ENCODE results near the gene SLC6A6. TPM values are rescaled to one million over a fixed set of nuclear protein-coding genes. Genes with fewer than 3 reads are reported as not detected.
A peak's percentile ranks its signal among the peaks of the same experiment; 100 is the strongest.

Gene SLC6A6
- total RNA-seq, 1 donor from 2014 or later = 35.4 TPM

GRCh38 chr3:14534516-14535191, 132.2 kb downstream of the SLC6A6 start:
- intact Hi-C loops (cut with micrococcal nuclease) = no loop called here
- peaks cover 75% of the 10 kb centered on the region for H3K4me1 ChIP-seq
- DNase-seq = no peak
- peak overlapping the region; percentile 19 for H3K4me3 ChIP-seq
- H3K9me3 ChIP-seq (replicated peaks) = peaks cover 7% of the 10 kb centered on the region
- H3K36me3 ChIP-seq = no peaks in the 10 kb centered on the region
- H3K27me3 ChIP-seq (ENCODE audit: low read depth) = no peaks in the 10 kb centered on the region
- peak overlapping the region; percentile 91 for H3K27ac ChIP-seq (replicated peaks)
- TF ChIP-seq, protein P1, sequence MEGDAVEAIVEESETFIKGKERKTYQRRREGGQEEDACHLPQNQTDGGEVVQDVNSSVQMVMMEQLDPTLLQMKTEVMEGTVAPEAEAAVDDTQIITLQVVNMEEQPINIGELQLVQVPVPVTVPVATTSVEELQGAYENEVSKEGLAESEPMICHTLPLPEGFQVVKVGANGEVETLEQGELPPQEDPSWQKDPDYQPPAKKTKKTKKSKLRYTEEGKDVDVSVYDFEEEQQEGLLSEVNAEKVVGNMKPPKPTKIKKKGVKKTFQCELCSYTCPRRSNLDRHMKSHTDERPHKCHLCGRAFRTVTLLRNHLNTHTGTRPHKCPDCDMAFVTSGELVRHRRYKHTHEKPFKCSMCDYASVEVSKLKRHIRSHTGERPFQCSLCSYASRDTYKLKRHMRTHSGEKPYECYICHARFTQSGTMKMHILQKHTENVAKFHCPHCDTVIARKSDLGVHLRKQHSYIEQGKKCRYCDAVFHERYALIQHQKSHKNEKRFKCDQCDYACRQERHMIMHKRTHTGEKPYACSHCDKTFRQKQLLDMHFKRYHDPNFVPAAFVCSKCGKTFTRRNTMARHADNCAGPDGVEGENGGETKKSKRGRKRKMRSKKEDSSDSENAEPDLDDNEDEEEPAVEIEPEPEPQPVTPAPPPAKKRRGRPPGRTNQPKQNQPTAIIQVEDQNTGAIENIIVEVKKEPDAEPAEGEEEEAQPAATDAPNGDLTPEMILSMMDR (IDR thresholded peaks at IDR 0.05; ENCODE audit: borderline replicate concordance) = no peak

GRCh38 chr3:14535616-14536015, 133.2 kb downstream of the SLC6A6 start:
- TF ChIP-seq, protein P1 (IDR thresholded peaks at IDR 0.05; ENCODE audit: borderline replicate concordance) = no peak
- peaks cover 82% of the 10 kb centered on the region for H3K4me1 ChIP-seq
- H3K4me3 ChIP-seq = peak overlapping the region; percentile 19
- peak overlapping the region; percentile 91 for H3K27ac ChIP-seq (replicated peaks)
- H3K9me3 ChIP-seq (replicated peaks) = no peaks in the 10 kb centered on the region
- H3K36me3 ChIP-seq = no peaks in the 10 kb centered on the region
- H3K27me3 ChIP-seq (ENCODE audit: low read depth) = no peaks in the 10 kb centered on the region
- no peak for DNase-seq
- intact Hi-C loops (cut with micrococcal nuclease) = no loop called here

- Histone ChIP-seq H3K36me3 (no peaks in the 10 kb centered on the region), H3K27ac (replicated peaks) (peak overlapping the region; percentile 91), H3K9me3 (replicated peaks) (no peaks in the 10 kb centered on the region), H3K27me3 (ENCODE audit: low read depth) (no peaks in the 10 kb centered on the region), H3K4me3 (peak overlapping the region; percentile 19), H3K4me1 (peaks cover 88% of the 10 kb centered on the region)
- intact Hi-C loops (cut with micrococcal nuclease) = no loop called here
- no peak for DNase-seq
- TF ChIP-seq, protein P1 (IDR thresholded peaks at IDR 0.05; ENCODE audit: borderline replicate concordance) = no peak
Measured at GRCh38 chr3:14536055-14536815, 133.8 kb downstream of the SLC6A6 start.

- Histone ChIP-seq H3K9me3 (replicated peaks) (no peaks in the 10 kb centered on the region), H3K4me1 (peaks cover 88% of the 10 kb centered on the region), H3K27me3 (ENCODE audit: low read depth) (no peaks in the 10 kb centered on the region), H3K4me3 (peak overlapping the region; percentile 71), H3K36me3 (no peaks in the 10 kb centered on the region), H3K27ac (replicated peaks) (peak overlapping the region; percentile 91)
- TF ChIP-seq, protein P1 (IDR thresholded peaks at IDR 0.05; ENCODE audit: borderline replicate concordance) = no peak
- intact Hi-C loops (cut with micrococcal nuclease) = no loop called here
- no peak for DNase-seq
Measured at GRCh38 chr3:14536837-14537589, 134.6 kb downstream of the SLC6A6 start.

- intact Hi-C loops (cut with micrococcal nuclease) = no loop called here
- peak overlapping the region; percentile 71 for H3K4me3 ChIP-seq
- H3K27me3 ChIP-seq (ENCODE audit: low read depth) = no peaks in the 10 kb centered on the region
- peak; percentile 56 for DNase-seq
- no peaks in the 10 kb centered on the region for H3K9me3 ChIP-seq (replicated peaks)
- no peaks in the 10 kb centered on the region for H3K36me3 ChIP-seq
- peaks cover 82% of the 10 kb centered on the region for H3K4me1 ChIP-seq
- TF ChIP-seq, protein P1 (IDR thresholded peaks at IDR 0.05; ENCODE audit: borderline replicate concordance) = no peak
- H3K27ac ChIP-seq (replicated peaks) = peak overlapping the region; percentile 91
Measured at GRCh38 chr3:14537590-14538450, 135.4 kb downstream of the SLC6A6 start.

Measured in left ventricle myocardium inferior (tissue), 1 donor.